Muscle of leg (tissue), 11 donors: ENCODE results near the gene LDAH. TPM values are rescaled to one million over a fixed set of nuclear protein-coding genes. Genes with fewer than 3 reads are reported as not detected.

Experiments used
- DNase-seq: peaks from one replicate; pipeline ENCODE4 v3.0.0; 2013
- H3K27ac ChIP-seq: one replicate; pipeline ENCODE4 v1.5.1; 2013; ENCODE audit warnings: mild to moderate bottlenecking, low read length, control low read depth
- H3K27me3 ChIP-seq: one replicate; pipeline ENCODE4 v1.6.1; 2013; ENCODE audit warnings: low read length; ENCODE audit not compliant: control insufficient read depth, insufficient read depth
- H3K36me3 ChIP-seq: one replicate; pipeline ENCODE4 v1.6.1; 2013; ENCODE audit warnings: low read length; ENCODE audit not compliant: control insufficient read depth, insufficient read depth
- H3K4me1 ChIP-seq: one replicate; pipeline ENCODE4 v1.6.1; 2013; ENCODE audit warnings: low read length; ENCODE audit not compliant: control insufficient read depth, insufficient read depth
- H3K4me3 ChIP-seq: one replicate; pipeline ENCODE4 v1.5.1; 2013; ENCODE audit warnings: low read length, control low read depth
- H3K9me3 ChIP-seq: replicated peaks from 2 replicates; pipeline ENCODE4 v1.6.1; 2013; ENCODE audit warnings: low read depth, low read length; ENCODE audit not compliant: control insufficient read depth
- WGBS: methylation state at CpG from one replicate; pipeline ENCODE4 v1.1.5; 2013; ENCODE audit warnings: missing lambda C conversion rate; ENCODE audit not compliant: insufficient coverage; 5-methylcytosine and 5-hydroxymethylcytosine counted together
- polyA plus RNA-seq, 8 donors: library from polyadenylated mRNA; unstranded; fragments of 120-200 nt; gene quantifications; one replicate each; pipeline versions ENCODE4 v1.2.1 to v1.2.3, GENCODE V29; 2013; ENCODE audit warnings: inconsistent platforms in 1 of 8, low replicate concordance in 1 of 8; ENCODE audit not compliant: insufficient read length in 8 of 8, insufficient read depth in 1 of 8
- total RNA-seq: library from RNA; stranded (reverse); fragments of 120-200 nt; gene quantifications from one replicate; pipeline ENCODE4 v1.2.4, GENCODE V29; 2013

LDAH gene
- total and polyA plus RNA-seq, 9 donors, result 8.5 to 15.5 (median 10.9) TPM

GRCh38 chr2:20654535-20654813 is 168.4 kb downstream of the LDAH start:
- Histone ChIP-seq H3K27ac (no peak overlapping the region), H3K4me3 (no peak overlapping the region), H3K4me1 (peaks cover 20% of the 10 kb centered on the region), H3K9me3 (no peaks in the 10 kb centered on the region), H3K27me3 (peaks cover 11% of the 10 kb centered on the region), H3K36me3 (no peaks in the 10 kb centered on the region)
- WGBS, result no CpG with 5 or more reads among the region's 2 CpGs
- DNase-seq, result no peak

- Histone ChIP-seq H3K4me3 (no peak overlapping the region), H3K4me1 (peaks cover 21% of the 10 kb centered on the region), H3K27me3 (peaks cover 10% of the 10 kb centered on the region), H3K27ac (no peak overlapping the region), H3K36me3 (no peaks in the 10 kb centered on the region), H3K9me3 (no peaks in the 10 kb centered on the region)
- DNase-seq, result no peak
- WGBS, result 60% methylated on average over 4 of the region's 7 CpGs
These were observed 169.0 kb downstream of the LDAH start for GRCh38 chr2:20653695-20654534.

GRCh38 chr2:20652673-20653575 is 170.0 kb downstream of the LDAH start:
- Histone ChIP-seq H3K27ac (no peak overlapping the region), H3K4me1 (peaks cover 29% of the 10 kb centered on the region), H3K9me3 (no peaks in the 10 kb centered on the region), H3K4me3 (no peak overlapping the region), H3K27me3 (peaks cover 10% of the 10 kb centered on the region), H3K36me3 (no peaks in the 10 kb centered on the region)
- no peak for DNase-seq
- WGBS, result 90% methylated on average over 8 of the region's 11 CpGs

- no peak overlapping the region for H3K4me3 ChIP-seq
- H3K36me3 ChIP-seq, result no peaks in the 10 kb centered on the region
- H3K4me1 ChIP-seq, result peaks cover 32% of the 10 kb centered on the region
- no peak overlapping the region for H3K27ac ChIP-seq
- no peaks in the 10 kb centered on the region for H3K9me3 ChIP-seq
- H3K27me3 ChIP-seq, result peaks cover 6% of the 10 kb centered on the region
- DNase-seq, result no peak
- 100% methylated on average over 2 of the region's 7 CpGs for WGBS
These were observed 170.8 kb downstream of the LDAH start for GRCh38 chr2:20652141-20652540.

GRCh38 chr2:20651731-20652099 is 171.2 kb downstream of the LDAH start:
- Histone ChIP-seq H3K27ac (peak overlapping the region; percentile 90), H3K27me3 (peaks cover 3% of the 10 kb centered on the region), H3K36me3 (peaks cover 3% of the 10 kb centered on the region), H3K4me3 (peak overlapping the region; percentile 72), H3K4me1 (peaks cover 32% of the 10 kb centered on the region), H3K9me3 (no peaks in the 10 kb centered on the region)
- no peak for DNase-seq
- WGBS, result no CpG with 5 or more reads among the region's 7 CpGs

- WGBS, result under 1% methylated on average over 71 of the region's 72 CpGs
- peak within 1 kb of the TSS; percentile 90 for H3K27ac ChIP-seq
- H3K9me3 ChIP-seq, result no peaks in the 10 kb centered on the region
- peaks cover 6% of the 10 kb centered on the region for H3K36me3 ChIP-seq
- peaks cover 32% of the 10 kb centered on the region for H3K4me1 ChIP-seq
- H3K27me3 ChIP-seq, result no peaks in the 10 kb centered on the region
- DNase-seq, result peak; percentile 93
- H3K4me3 ChIP-seq, result peak within 1 kb of the TSS; percentile 87
These were observed 171.8 kb downstream of the LDAH start, which contains the start of gene HS1BP3 for GRCh38 chr2:20650877-20651730. Gene HS1BP3, minus strand, starts transcription at chr2:20651098. Its CDS starts 35 bp downstream, at chr2:20651063.

GRCh38 chr2:20650393-20650876 is 172.5 kb downstream of the LDAH start:
- 12% methylated on average over 19 of the region's 19 CpGs for WGBS
- H3K36me3 ChIP-seq, result peaks cover 6% of the 10 kb centered on the region
- H3K4me1 ChIP-seq, result peaks cover 32% of the 10 kb centered on the region
- H3K4me3 ChIP-seq, result peak overlapping the region; percentile 87
- peak; percentile 47 for DNase-seq
- no peaks in the 10 kb centered on the region for H3K27me3 ChIP-seq
- no peak overlapping the region for H3K27ac ChIP-seq
- no peaks in the 10 kb centered on the region for H3K9me3 ChIP-seq

GRCh38 chr2:20649976-20650375 is 172.9 kb downstream of the LDAH start:
- Histone ChIP-seq H3K4me1 (peaks cover 32% of the 10 kb centered on the region), H3K36me3 (peaks cover 8% of the 10 kb centered on the region), H3K9me3 (no peaks in the 10 kb centered on the region), H3K4me3 (peak overlapping the region; percentile 87), H3K27ac (no peak overlapping the region), H3K27me3 (no peaks in the 10 kb centered on the region)
- WGBS, result 49% methylated on average over 5 of the region's 7 CpGs
- DNase-seq, result no peak

- DNase-seq, result no peak
- no peaks in the 10 kb centered on the region for H3K27me3 ChIP-seq
- whole genome bisulfite sequencing, result 92% methylated on average over 8 of the region's 11 CpGs
- peaks cover 32% of the 10 kb centered on the region for H3K4me1 ChIP-seq
- H3K27ac ChIP-seq, result no peak overlapping the region
- H3K9me3 ChIP-seq, result no peaks in the 10 kb centered on the region
- peaks cover 12% of the 10 kb centered on the region for H3K36me3 ChIP-seq
- H3K4me3 ChIP-seq, result no peak overlapping the region
These were observed 173.3 kb downstream of the LDAH start for GRCh38 chr2:20649576-20649975.
